Activated CD4-positive, alpha-beta memory T cell treated with anti-CD3 and anti-CD28 coated beads, Interleukin-2, amount 10 ng/mL, durations not matched to agents 7 days and 5 days (primary cell): ENCODE measurements around the gene SLC25A23. TPM values are rescaled to one million over a fixed set of nuclear protein-coding genes. Genes with fewer than 3 reads are reported as not detected.

Source experiments
- CTCF ChIA-PET: fragments of 350-600 bp; sonication (Branson Sonifier 250); formaldehyde crosslinking; loops from one replicate; lab custom pipeline; 2021; ENCODE audit warnings: antibody characterized with exemption, inconsistent platforms; lab: Charles Lee
- POLR2A ChIA-PET: fragments of 350-600 bp; sonication (Branson Sonifier 250); formaldehyde crosslinking; loops from one replicate; lab custom pipeline; 2021; ENCODE audit warnings: antibody characterized with exemption; lab: Charles Lee
- DNase-seq: peaks from one replicate; pipeline ENCODE4 v3.0.0-alpha.2; 2020
- H3K27ac Mint-ChIP-seq: one replicate; pipeline ENCODE4 v1.8.0; 2021; ENCODE audit warnings: mild to moderate bottlenecking, mixed read lengths
- H3K27me3 Mint-ChIP-seq: one replicate; pipeline ENCODE4 v1.8.0; 2021; ENCODE audit warnings: mixed read lengths
- H3K36me3 Mint-ChIP-seq: one replicate; pipeline ENCODE4 v1.8.0; 2021; ENCODE audit warnings: low read depth, mixed read lengths
- H3K4me1 Mint-ChIP-seq: one replicate; pipeline ENCODE4 v1.8.0; 2021; ENCODE audit warnings: mixed read lengths
- H3K4me3 Mint-ChIP-seq: one replicate; pipeline ENCODE4 v1.8.0; 2021; ENCODE audit warnings: mild to moderate bottlenecking, mixed read lengths
- H3K9me3 Mint-ChIP-seq: one replicate; pipeline ENCODE4 v1.8.0; 2021; ENCODE audit warnings: mixed read lengths
- total RNA-seq, 2 experiments: library from RNA; stranded (reverse); gene quantifications; one replicate each; pipeline ENCODE4 v1.2.3, GENCODE V29; 2021

Gene SLC25A23
- total RNA-seq, 2 experiments from 2014 or later = 30.0 to 35.7 TPM

GRCh38 chr19:6424939-6425731 lies 34.5 kb downstream of the SLC25A23 start:
- Mint-ChIP-seq H3K36me3 (peaks cover 31% of the 10 kb centered on the region), H3K9me3 (no peaks in the 10 kb centered on the region), H3K27me3 (no peaks in the 10 kb centered on the region), H3K27ac (peak overlapping the region; percentile 80), H3K4me3 (peak overlapping the region; percentile 71), H3K4me1 (peaks cover 40% of the 10 kb centered on the region)
- DNase-seq = peak; percentile 100
- ChIA-PET POLR2A (interaction anchor here (0.6 to 2.4 kb wide), 17 partner anchors 9 to 734 kb away, joined by 3 to 18 read pairs (median 4); partner anchors contain the start of genes ALKBH7, CLPP, DENND1C and GTF2F1), CTCF (interaction anchor here (0.8 to 1.8 kb wide), 6 partner anchors 14 to 438 kb away, joined by 3 to 6 read pairs (median 4); partner anchors contain the start of gene ALKBH7)

DNA sequence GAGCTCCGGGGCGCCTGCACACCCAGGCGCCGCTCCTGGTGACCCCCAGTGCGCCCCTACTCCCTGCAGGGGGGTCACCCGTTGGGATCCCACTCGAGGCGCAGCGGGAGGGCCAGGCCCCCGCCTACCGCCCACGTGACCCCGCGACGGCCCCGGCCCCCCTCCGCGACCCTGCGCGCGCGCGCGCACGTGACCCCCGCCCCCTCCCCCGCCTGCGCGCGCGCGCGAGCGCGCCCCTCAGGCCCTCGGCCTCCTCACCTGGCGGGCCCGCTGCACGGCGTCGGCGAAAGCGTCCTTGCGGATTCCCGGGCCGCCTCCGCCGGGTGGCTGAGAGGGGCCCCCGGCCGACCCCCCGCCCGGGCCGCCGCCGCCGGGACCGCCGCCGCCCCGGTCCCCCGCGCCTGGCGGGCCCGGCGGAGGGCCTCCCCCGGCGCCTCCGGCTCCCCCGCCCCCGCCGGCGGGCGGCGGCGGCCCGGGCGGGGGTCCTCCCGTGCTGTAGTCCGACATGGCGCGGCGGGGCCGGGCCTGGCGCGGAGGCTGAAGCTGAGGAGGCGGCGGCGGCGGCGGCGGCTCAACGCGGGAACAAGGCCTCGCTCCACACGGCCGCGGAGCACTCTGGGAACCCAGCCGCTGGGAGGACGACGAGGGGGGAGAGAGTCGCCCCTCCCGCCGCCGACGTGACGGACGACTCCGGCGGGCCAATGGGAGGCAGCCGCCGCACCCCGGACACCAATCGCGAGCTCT lies 35.2 kb downstream of the SLC25A23 start, which contains the start of gene KHSRP:
Gene KHSRP (minus strand): TSS at position 617 of the 744 bp plus-strand sequence. CDS start 110 bp downstream, at position 507.
- Mint-ChIP-seq H3K27me3 (no peaks in the 10 kb centered on the region), H3K4me1 (peaks cover 37% of the 10 kb centered on the region), H3K4me3 (peak within 1 kb of the TSS; percentile 88), H3K9me3 (no peaks in the 10 kb centered on the region), H3K36me3 (peaks cover 37% of the 10 kb centered on the region), H3K27ac (peak within 1 kb of the TSS; percentile 80)
- ChIA-PET POLR2A (interaction anchor here (0.8 to 2.4 kb wide), 17 partner anchors 8 to 733 kb away, joined by 3 to 18 read pairs (median 4); partner anchors contain the start of genes ALKBH7, CLPP, DENND1C and GTF2F1), CTCF (interaction anchor here (0.8 to 1.8 kb wide), 6 partner anchors 14 to 439 kb away, joined by 3 to 6 read pairs (median 4); partner anchors contain the start of gene ALKBH7)
- DNase-seq = no peak

GRCh38 chr19:6423499-6424194 lies 35.9 kb downstream of the SLC25A23 start:
- Mint-ChIP-seq H3K36me3 (peaks cover 45% of the 10 kb centered on the region), H3K27me3 (no peaks in the 10 kb centered on the region), H3K27ac (peak overlapping the region; percentile 78), H3K4me3 (peak overlapping the region; percentile 88), H3K4me1 (peaks cover 37% of the 10 kb centered on the region), H3K9me3 (no peaks in the 10 kb centered on the region)
- peak; percentile 54 for DNase-seq
- POLR2A ChIA-PET = interaction anchor here (1.0 to 2.4 kb wide), 4 partner anchors 12 to 59 kb away, joined by 4 to 16 read pairs (median 8); partner anchors contain the start of genes GTF2F1 and SLC25A41
- CTCF ChIA-PET = no interaction called here

DNA sequence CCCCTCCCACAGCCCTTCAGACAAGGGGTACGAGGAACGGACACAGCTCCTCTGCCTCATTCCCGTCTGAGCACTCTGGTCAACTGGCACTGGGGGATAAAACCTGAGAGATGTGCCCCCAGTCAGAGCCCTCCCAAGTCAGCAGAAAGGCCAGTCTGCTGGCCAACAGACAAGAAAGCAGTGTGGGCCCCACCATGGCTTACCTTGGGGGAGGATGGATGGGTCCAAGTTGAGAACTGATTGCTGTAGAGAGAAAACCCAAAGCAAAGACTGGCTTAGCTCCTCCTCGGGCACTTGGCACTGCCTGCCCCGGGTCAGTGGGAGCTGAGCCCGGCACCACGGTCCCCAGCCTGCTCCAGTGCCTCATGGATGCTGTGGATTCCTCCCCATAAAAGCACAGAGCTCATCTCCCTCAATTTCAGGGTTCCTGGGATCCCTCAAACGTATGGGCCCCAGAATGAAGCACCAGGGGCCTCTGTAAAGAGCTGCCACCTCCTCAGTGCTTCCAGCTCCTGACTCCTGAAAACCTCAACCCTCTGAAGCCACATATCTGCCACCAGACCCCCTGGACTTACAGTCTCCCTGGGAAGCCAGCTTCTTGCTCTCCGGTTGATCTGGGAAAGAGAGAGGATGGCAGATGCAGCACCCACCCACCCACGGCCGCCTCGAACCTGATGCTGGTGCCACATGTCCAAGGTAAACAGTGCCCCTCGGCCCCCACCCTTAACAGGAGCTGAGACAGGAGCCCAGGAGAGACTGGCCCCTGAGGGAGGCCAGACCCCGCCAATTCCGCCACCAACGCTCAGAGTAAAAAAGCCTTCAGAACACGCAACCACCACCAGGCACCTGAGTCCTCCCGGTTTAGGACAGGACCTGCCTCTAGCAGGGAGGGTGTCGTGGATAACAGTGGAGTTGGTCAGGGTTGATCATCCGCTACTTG lies 38.2 kb downstream of the SLC25A23 start:
- CTCF ChIA-PET = no interaction called here
- H3K27ac Mint-ChIP-seq = no peak overlapping the region

GRCh38 chr19:6418562-6418932 lies 41.0 kb downstream of the SLC25A23 start:
- POLR2A ChIA-PET = no interaction called here
- H3K4me1 Mint-ChIP-seq = peaks cover 21% of the 10 kb centered on the region
- H3K9me3 Mint-ChIP-seq = no peaks in the 10 kb centered on the region
- no peak overlapping the region for H3K4me3 Mint-ChIP-seq
- peaks cover 77% of the 10 kb centered on the region for H3K36me3 Mint-ChIP-seq
- H3K27ac Mint-ChIP-seq = no peak overlapping the region
- CTCF ChIA-PET = no interaction called here
- no peak for DNase-seq
- no peaks in the 10 kb centered on the region for H3K27me3 Mint-ChIP-seq

More for the DNA sequence above, 38.2 kb downstream of the SLC25A23 start:
- no peaks in the 10 kb centered on the region for H3K27me3 Mint-ChIP-seq
- no peak overlapping the region for H3K4me3 Mint-ChIP-seq
- peaks cover 33% of the 10 kb centered on the region for H3K4me1 Mint-ChIP-seq
- H3K9me3 Mint-ChIP-seq = no peaks in the 10 kb centered on the region
- POLR2A ChIA-PET = interaction anchor here (0.8 to 1.2 kb wide), 2 partner anchors 48 to 60 kb away, joined by 3 read pairs; partner anchors contain the start of gene DENND1C
- no peak for DNase-seq
- peaks cover 65% of the 10 kb centered on the region for H3K36me3 Mint-ChIP-seq

DNA sequence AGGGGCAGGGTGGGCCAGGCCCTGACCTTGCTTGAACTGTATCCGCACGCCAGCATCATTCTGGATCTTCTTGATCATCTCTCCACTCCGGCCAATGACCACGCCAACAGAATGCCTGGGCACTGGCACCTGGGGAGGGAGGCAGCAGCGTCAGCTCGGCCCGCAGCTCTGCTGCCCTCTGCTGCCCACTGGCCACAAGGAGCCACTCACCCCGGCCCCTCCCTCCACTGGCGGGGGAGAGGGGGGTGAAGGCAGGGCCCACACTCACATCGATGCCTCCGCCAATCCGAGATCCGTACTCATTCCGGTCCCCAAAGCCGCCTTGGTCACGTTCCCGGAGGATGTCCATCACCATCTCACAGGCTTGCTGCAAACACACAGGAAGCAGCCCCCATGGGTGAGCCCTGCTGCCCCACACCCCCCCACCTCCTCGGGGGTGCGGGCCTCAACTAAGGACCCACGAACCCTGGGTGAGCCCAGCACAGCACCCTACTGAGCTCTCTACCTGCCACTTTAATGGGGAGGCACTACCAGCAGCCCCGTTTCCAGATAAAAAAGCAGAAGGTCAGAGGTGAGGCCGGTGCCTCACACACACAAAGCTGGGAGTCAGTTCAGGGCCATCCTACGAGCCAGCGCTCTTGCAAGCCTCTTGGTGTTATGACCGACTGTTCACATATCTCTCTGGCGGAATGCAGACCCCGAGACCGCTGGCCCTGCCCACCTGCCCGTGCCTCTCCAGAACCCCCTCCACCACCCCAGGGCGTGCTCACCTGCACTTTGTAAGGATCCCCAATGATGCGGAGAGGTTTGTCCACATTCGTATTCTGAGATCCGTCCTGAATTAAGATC lies 41.7 kb downstream of the SLC25A23 start:
- H3K4me3 Mint-ChIP-seq = no peak overlapping the region
- ChIA-PET CTCF (no interaction called here), POLR2A (no interaction called here)
- no peaks in the 10 kb centered on the region for H3K27me3 Mint-ChIP-seq
- H3K4me1 Mint-ChIP-seq = peaks cover 15% of the 10 kb centered on the region
- no peaks in the 10 kb centered on the region for H3K9me3 Mint-ChIP-seq
- H3K27ac Mint-ChIP-seq = no peak overlapping the region
- H3K36me3 Mint-ChIP-seq = peaks cover 71% of the 10 kb centered on the region
- DNase-seq = no peak

GRCh38 chr19:6416658-6417405 lies 42.8 kb downstream of the SLC25A23 start:
- no peak for DNase-seq
- Mint-ChIP-seq H3K4me1 (peaks cover 5% of the 10 kb centered on the region), H3K36me3 (peaks cover 63% of the 10 kb centered on the region), H3K4me3 (no peak overlapping the region), H3K27ac (no peak overlapping the region), H3K27me3 (no peaks in the 10 kb centered on the region), H3K9me3 (no peaks in the 10 kb centered on the region)
- ChIA-PET CTCF (no interaction called here), POLR2A (interaction anchor here (1.2 kb wide), 1 partner anchor 8 kb away, joined by 3 read pairs; the partner anchor contains the start of gene KHSRP)

DNA sequence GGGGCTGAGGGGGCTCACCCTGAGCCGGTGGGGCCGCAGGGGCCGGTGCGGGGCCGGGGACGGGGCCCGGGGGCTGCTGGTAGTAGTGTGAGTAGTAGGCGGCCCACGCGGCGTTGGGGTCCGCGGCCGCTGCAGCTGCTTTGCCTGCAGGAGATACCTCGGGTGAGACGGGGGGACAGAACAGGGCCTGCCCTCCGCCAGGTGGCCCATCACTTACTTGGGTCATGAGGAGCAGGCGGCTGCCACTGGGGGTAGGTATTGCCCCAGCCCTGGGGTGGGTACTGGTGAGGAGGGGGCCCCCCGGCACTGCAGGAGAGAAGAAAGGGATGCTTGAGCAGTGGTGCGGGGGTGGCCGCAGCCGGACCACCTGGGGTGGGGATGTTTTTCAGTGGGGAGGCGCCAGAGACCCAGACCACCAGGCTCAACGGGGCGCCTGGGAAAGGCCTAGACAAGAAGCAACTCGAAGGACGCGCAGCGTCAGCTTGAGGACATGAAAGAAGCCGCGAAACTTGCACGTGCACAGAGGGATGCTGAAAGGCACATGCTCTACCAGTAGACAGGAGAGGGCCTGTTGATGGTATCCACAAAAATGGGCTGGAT lies 43.9 kb downstream of the SLC25A23 start:
- H3K4me1 Mint-ChIP-seq = peaks cover 2% of the 10 kb centered on the region
- no peaks in the 10 kb centered on the region for H3K9me3 Mint-ChIP-seq
- peaks cover 54% of the 10 kb centered on the region for H3K36me3 Mint-ChIP-seq
- ChIA-PET CTCF (no interaction called here), POLR2A (interaction anchor here (1.2 kb wide), 1 partner anchor 9 kb away, joined by 3 read pairs; the partner anchor contains the start of gene KHSRP)
- DNase-seq = no peak
- H3K27ac Mint-ChIP-seq = no peak overlapping the region
- H3K4me3 Mint-ChIP-seq = no peak overlapping the region
- H3K27me3 Mint-ChIP-seq = no peaks in the 10 kb centered on the region

GRCh38 chr19:6414793-6415590 lies 44.6 kb downstream of the SLC25A23 start:
- no peak overlapping the region for H3K4me3 Mint-ChIP-seq
- ChIA-PET CTCF (no interaction called here), POLR2A (interaction anchor here (1.2 kb wide), 1 partner anchor 10 kb away, joined by 3 read pairs; the partner anchor contains the start of gene KHSRP)

More at GRCh38 chr19:6414793-6415590, 44.6 kb downstream of the SLC25A23 start:
- H3K27ac Mint-ChIP-seq = no peak overlapping the region
- no peaks in the 10 kb centered on the region for H3K9me3 Mint-ChIP-seq
- no peaks in the 10 kb centered on the region for H3K27me3 Mint-ChIP-seq
- no peak for DNase-seq
- peaks cover 47% of the 10 kb centered on the region for H3K36me3 Mint-ChIP-seq
- no peaks in the 10 kb centered on the region for H3K4me1 Mint-ChIP-seq
